ENCODE results near the gene TUBGCP3. TPM values are rescaled to one million over a fixed set of nuclear protein-coding genes. Genes with fewer than 3 reads are reported as not detected.

Gene TUBGCP3
- total RNA-seq, 6 donors from 2014 or later = 27.7 to 50.3 (median 34.9) TPM

DNA sequence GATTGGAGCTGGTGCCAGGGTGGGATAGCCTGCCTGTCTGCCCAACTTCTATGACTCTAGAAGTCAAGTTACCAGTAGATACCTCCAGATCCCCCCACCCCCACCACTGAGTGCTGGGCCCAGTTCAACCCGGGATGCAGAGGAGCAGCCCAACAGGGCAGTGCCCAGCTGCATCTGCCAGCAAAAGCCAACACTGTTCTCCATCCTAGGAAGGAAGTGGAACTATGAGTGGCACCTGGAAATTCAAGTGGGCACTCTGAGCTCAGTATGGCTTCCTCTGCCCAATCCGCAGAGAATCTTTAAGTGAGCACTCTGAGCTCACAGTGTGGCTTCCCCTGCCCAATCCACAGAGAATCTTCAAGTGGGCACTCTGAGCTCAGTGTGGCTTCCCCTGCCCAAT is 14.2 kb downstream of the TUBGCP3 start:
- Histone ChIP-seq H3K27ac (peak overlapping the region in 3 of 4 donors; percentile 30 to 63 (median 60)), H3K4me1 (peaks cover 27 to 51% (median 33%) of the 10 kb centered on the region in 4 donors), H3K9me3 (no peaks in the 10 kb centered on the region), H3K36me3 (peaks cover 0 to 4% (median under 1%) of the 10 kb centered on the region in 4 donors), H3K4me3 (no peak overlapping the region), H3K27me3 (no peaks in the 10 kb centered on the region)
- ATAC-seq (ENCODE audit: low FRiP score in 2 of 2) (peak in 1 of 2 donors; percentile 80), DNase-seq (peak in 1 of 2 donors; percentile 67)
- 77 to 89% methylated on average over 2 of the region's 2 CpGs for WGBS, 2 donors
- no peak for TF ChIP-seq POLR2AphosphoS5 (IDR thresholded peaks at IDR 0.05)
- TF ChIP-seq, protein P1, sequence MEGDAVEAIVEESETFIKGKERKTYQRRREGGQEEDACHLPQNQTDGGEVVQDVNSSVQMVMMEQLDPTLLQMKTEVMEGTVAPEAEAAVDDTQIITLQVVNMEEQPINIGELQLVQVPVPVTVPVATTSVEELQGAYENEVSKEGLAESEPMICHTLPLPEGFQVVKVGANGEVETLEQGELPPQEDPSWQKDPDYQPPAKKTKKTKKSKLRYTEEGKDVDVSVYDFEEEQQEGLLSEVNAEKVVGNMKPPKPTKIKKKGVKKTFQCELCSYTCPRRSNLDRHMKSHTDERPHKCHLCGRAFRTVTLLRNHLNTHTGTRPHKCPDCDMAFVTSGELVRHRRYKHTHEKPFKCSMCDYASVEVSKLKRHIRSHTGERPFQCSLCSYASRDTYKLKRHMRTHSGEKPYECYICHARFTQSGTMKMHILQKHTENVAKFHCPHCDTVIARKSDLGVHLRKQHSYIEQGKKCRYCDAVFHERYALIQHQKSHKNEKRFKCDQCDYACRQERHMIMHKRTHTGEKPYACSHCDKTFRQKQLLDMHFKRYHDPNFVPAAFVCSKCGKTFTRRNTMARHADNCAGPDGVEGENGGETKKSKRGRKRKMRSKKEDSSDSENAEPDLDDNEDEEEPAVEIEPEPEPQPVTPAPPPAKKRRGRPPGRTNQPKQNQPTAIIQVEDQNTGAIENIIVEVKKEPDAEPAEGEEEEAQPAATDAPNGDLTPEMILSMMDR (IDR thresholded peaks at IDR 0.05) = no peak
- no peak for TF ChIP-seq EP300 (IDR thresholded peaks at IDR 0.05)
- TF ChIP-seq POLR2A (IDR thresholded peaks at IDR 0.05) = peak in 1 of 4 donors; percentile 30

DNA sequence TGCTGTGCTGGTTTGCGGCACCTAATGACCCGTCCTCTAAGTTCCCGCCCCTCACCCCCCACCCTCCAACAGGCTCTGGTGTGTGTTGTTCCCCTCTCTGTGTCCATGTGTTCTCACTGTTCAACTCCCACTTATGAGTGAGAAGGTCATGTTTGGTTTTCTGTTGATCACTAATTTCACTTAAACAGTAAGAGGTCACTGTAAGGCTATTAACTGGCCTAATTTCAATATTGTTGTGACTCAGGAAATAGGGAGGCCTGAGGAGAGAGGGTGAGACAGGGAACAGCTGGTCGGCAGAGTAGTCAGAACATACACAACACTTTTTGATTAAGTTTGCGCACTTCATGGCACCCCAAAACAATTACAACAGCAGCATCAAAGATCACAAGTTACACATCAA is 15.6 kb downstream of the TUBGCP3 start:
- Histone ChIP-seq H3K27me3 (no peaks in the 10 kb centered on the region), H3K4me1 (peaks cover 27 to 51% (median 33%) of the 10 kb centered on the region in 4 donors), H3K27ac (no peak overlapping the region), H3K36me3 (peaks cover 2 to 18% (median 9%) of the 10 kb centered on the region in 4 donors), H3K4me3 (no peak overlapping the region), H3K9me3 (no peaks in the 10 kb centered on the region)
- no peak for DNase-seq
- TF ChIP-seq EP300 (IDR thresholded peaks at IDR 0.05) (no peak), POLR2A (IDR thresholded peaks at IDR 0.05) (no peak), POLR2AphosphoS5 (IDR thresholded peaks at IDR 0.05) (no peak)
- TF ChIP-seq, protein P1 (IDR thresholded peaks at IDR 0.05) = no peak
- ATAC-seq (ENCODE audit: low FRiP score in 2 of 2) = no peak
- WGBS, 2 donors = 80 to 90% methylated on average over 5 of the region's 5 CpGs

DNA sequence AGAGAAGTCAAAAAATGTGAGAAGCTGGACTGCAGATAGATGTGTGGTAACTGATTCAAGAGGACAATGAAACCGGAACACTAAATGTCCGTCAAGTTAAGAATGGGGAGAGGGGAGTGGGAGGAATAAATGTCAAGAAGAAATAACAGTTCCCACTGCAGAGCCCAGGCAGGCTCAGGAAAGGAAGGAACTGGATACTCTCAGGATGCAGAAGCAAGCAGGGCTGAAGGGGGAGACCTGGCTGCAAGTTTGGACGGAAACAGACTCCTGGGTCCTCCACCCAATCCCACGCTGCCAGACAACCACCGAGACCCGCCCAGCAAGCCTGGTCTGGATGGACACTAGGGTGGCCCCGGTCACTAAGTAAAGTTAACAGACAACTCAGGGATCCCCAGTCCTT is 18.1 kb downstream of the TUBGCP3 start:
- H3K27ac ChIP-seq = no peak overlapping the region
- TF ChIP-seq EP300 (IDR thresholded peaks at IDR 0.05) = no peak
- no peak for TF ChIP-seq POLR2A (IDR thresholded peaks at IDR 0.05)
- TF ChIP-seq, protein P1 (IDR thresholded peaks at IDR 0.05) = no peak
- TF ChIP-seq POLR2AphosphoS5 (IDR thresholded peaks at IDR 0.05) = no peak
- no peak for DNase-seq
- peaks cover 16 to 40% (median 21%) of the 10 kb centered on the region in 4 donors for H3K4me1 ChIP-seq
- no peak overlapping the region for H3K4me3 ChIP-seq
- no peak for ATAC-seq (ENCODE audit: low FRiP score in 2 of 2)
- H3K36me3 ChIP-seq = peaks cover 2 to 38% (median 11%) of the 10 kb centered on the region in 4 donors
- no peaks in the 10 kb centered on the region for H3K9me3 ChIP-seq
- WGBS, 2 donors = 76 to 80% methylated on average over 7 of the region's 7 CpGs
- no peaks in the 10 kb centered on the region for H3K27me3 ChIP-seq

DNA sequence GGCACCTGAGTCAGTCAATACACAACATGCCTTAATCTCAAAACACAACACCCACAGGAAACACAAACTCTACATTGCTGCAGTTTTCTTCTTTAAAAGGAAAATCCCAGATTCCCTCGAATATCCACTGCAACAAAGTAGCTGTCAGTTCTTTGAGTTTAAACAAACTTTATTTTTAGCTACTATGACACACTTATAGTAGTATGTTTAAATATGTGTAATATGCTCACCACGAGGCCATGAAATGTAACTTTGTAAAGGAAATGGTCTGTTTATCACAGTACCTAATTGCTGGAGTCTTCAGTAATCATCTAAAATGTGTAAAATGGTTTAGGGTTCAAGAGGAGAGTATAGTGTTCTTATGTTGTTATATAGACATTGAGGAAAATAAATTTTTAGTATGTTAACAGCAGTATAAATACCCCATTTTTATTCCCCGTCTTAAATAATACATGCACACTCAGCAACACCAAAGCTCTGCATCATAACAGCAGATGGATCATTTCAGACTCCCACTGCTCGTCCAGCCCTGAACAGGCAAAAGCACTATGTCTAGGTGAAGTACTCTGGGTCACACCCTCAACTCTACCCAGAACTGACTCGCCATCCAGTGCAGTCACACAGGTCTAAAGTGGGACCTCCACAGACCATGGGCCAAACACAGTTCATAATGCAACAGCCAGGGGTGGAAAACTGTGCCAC is 20.6 kb downstream of the TUBGCP3 start:
- Histone ChIP-seq H3K4me1 (peaks cover 0 to 15% (median 6%) of the 10 kb centered on the region in 4 donors), H3K27ac (no peak overlapping the region), H3K4me3 (no peak overlapping the region), H3K36me3 (peaks cover 2 to 62% (median 19%) of the 10 kb centered on the region in 4 donors), H3K27me3 (no peaks in the 10 kb centered on the region), H3K9me3 (no peaks in the 10 kb centered on the region)
- TF ChIP-seq POLR2AphosphoS5 (IDR thresholded peaks at IDR 0.05) (no peak), EP300 (IDR thresholded peaks at IDR 0.05) (no peak), POLR2A (IDR thresholded peaks at IDR 0.05) (no peak)
- TF ChIP-seq, protein P1 (IDR thresholded peaks at IDR 0.05) = no peak
- no peak for ATAC-seq (ENCODE audit: low FRiP score in 2 of 2)
- 73 to 79% methylated on average over 5 of the region's 5 CpGs for WGBS, 2 donors
- DNase-seq = no peak

Measured in upper lobe of left lung (tissue), 6 donors.